Activated T-helper 9 cell treated with anti-CD3 and anti-CD28 coated beads, Interleukin-2, amount 50 U/mL, for 16 hours (primary cell): Measurements from ENCODE around the gene SDHAF1.

ENCODE experiments used
- DNase-seq: peaks from one replicate; pipeline ENCODE4 v3.0.0-alpha.2; 2020; ENCODE audit warnings: low read depth

SDHAF1 gene

DNA sequence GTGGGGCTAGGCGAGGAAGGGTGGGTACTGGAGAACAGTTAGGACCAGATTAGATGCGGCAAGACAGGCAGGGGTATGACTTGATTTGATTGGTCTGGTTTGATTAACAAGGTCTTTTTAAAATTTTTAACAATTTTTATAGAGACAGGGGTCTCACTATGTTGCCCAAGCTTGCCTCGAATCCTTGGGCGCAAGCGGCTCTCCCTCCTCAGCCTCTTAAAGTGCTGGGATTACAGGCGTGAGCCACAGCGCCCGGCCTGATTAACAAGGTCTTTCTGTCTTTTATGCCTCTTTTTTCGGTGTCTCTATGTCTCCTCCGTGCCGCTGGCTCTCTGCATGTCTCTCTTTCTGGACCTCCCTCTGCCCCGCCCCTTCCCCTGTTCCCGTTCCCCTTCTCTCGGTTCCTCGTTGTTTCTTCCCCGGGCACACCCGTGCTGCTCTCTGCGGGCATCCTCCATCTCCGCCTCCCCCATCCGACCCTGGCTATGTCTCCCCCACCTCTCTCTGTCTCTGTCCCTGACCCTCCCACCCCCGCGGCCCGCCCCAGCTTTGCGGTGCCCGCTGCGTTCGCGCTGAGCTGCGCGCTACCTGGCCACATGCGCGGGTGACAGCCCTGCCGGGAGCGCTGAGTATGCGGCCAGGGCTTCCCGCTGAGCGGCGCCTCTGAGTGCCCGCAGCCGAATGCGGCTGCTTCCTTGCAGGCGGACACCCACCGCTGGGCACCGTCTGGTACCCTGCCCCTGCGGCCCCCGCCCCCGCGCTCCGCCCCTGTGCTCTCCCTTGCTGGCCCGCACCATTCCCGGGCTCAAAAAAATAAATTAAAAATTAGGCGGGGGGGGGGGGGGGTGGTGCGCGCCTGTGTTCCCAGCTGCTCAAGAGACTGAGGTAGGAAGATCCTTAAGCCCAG is 8.1 kb upstream of the SDHAF1 start:
- no peak for DNase-seq

DNA sequence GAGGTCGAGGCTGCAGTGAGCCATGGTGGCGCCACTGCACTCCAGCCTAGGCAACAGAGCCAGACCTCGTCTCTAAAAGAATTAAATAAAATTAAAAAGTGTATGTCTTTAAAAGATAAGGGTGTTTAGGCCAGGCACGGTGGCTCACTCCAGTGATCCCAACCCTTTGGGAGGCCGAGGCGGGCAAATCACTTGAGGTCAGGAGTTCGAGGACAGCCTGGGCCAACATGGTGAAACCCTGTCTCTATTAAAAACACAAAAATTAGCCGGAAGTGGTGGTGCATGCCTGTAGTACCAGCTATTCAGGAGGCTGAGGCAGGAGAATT is 7.5 kb upstream of the SDHAF1 start:
- no peak for DNase-seq

DNA sequence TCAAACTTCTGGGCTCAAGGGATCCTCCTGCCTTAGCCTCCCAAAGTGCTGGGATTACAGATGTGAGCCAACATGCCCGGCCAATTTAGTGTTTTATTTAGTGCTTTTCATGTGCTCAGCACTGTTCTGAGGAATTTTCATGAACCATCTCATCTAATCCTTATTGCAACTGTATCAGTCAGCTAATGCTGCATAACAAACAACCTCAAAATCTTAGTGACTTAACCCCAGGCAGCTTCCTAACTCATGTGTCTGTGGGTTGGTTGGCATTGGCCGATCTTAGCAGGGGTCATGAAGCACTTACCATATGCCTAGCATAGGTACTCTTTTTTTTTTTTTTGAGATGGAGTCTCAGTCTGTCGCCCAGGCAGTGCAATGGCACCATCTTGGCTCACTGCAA is 6.2 kb upstream of the SDHAF1 start:
- DNase-seq: no peak

DNA sequence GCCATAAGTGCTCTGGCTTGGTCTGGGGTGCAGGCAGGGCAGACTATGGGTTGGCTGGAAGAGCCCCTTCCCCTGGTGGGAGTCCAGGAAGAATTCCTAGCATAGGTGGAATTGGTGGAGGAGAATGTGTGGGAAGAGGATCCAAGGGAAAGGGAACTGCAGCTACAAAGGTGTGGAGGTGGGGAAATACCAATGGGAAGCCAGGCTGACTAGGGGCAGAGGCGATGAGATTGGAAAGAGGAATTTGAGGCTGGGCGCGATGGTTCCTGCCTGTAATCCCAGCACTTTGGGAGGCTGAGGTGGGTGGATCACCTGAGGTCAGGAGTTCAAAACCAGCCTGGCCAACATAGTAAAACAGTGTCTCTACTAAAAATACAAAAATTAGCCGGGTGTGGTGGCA is 4.8 kb upstream of the SDHAF1 start:
- no peak for DNase-seq

DNA sequence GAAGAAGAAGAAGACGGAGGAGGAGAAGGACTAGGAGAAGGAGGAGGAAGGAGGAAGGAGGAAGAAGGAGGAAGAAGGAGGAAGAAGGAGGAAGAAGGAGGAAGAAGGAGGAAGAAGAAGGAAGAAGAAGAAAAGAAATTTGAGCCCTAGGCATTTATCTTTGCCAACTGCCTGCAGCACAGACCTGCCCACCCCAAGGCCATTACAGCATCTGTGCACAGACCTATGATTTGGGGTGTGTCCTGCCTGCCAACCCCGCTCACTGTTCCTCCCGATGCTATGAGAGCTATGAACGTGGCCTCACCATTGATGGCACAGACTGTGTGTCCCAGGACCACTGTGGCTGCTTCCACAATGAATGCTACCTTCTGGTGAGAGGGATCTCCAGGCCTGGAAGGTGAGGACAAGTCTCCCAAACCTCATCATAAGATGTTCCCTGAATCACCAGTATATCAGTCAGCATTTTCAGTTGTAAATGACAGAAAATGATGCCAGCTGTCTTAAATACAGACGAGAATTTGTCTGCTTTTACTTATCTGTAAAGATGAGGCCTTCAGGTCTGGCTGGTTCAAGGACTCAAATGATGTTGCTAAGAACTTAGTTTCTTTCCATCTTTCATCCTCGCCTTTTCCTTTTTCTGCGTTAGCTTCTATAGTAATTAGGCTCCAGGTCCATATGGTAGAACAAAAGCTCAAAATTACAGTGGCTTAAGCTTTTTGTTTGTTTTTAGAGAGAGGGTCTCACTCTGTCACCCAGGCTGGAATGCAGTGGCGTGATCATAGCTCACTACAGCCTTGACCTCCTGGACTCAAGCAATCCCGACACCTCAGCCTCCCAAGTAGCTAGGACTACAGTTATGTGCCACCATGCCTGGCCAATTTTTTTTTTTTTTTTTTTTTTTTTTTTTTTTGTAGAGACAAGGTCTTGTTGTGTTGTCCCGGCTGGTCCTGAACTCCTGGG is 3.9 kb upstream of the SDHAF1 start:
- no peak for DNase-seq

DNA sequence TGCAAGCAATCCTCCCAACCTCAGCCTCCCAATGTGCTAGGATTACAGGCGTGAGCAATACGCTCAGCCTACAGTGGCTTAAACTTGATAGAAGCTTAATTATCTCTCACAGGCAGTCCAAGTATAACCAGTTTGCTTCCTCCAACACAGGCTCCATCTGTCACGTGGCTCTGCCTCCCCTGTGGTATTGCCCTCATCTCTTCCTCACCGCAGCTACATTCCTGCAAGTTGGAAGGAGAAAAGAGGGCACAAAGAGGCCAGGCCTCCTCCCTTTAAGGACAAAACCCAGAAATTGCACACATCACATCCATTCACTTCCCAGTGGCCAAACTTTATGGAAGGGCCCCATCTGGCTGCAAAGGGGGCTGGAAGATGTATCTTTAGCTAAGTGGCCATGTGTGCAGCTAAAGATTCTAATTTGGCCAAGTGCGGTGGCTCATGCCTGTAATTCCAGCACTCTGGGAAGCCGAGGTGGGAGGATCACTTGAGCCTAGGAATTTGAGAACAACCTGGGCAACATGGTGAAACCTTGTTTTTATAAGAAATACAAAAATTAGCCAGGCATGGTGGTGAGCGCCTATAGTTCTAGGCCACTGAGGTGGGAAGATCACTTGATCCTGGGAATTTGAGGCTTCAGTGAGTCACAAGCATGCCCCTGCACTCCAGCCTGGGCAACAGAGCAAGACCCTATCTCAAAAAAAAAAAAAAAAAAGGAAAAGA is 3.1 kb upstream of the SDHAF1 start:
- DNase-seq: no peak

DNA sequence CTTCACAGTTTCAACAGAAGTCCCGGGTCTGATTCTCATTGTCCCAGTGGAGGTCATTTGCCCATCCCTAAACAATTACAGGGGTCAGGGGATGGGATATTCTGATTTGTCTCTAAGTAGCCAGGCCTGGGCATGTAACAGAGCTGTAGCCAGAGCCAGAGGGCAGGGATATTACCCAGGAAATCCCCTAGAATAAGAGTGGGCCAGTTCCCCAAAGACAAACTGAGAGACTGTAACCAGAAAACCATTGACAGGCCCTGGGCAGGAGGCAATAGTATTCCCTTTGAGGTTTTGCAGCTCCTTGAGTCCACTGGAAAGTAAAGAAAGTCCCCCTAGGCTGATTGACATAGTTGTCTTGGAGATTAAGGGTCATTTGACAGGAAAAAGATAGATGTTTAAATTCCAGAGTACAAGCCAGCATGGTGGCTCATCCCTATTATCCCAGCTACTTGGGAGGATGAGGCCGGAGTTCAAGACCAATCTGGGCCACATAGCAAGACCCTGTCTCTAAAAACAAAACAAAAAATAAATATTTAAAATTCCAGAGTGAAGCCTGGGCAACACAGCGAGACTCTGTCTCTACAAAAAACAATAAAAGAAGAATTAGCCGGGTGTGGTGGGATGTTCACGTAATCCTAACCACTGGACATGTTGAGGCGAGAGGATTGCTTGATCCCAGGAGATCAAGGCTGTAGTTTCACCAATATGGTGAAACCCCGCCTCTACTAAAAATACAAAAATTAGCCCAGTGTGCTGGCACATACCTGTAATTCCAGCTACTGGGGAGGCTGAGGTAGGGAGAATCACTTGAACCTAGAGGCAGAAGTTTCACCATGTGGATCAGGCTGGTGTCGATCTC is 1.9 kb upstream of the SDHAF1 start:
- DNase-seq: no peak

DNA sequence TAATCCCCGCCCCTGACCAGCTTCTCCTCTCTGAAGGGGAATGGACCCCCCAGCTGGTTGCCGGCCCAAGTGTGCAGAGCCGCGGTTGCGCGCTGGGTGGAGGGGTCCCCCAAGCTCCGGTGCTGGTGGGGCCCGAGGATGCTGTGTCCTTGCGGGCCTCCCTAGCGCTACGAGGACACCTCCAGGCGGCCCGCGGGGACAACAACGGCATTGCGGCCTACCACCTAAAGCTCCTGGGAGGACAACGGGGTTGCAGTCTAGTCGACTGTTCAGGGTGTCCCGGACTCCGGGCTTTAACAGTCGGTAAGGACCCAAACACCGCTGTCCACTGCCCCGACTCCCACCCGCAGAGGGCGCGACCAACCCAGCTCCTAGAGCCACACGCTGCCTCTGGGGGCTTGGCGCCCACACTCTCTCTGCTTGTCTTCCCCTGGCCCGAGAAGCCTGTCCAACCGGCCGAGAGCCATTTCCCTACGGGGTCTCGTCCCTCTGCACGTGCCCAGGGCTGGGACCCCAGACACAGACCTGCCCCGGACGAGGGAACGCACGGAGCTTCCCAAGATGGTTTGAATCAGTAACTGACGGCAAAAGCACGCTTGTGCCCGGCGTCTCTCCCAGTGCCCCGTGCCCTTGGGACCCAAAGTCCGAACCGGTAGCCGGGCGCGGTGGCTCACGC is 927 bp upstream of the SDHAF1 start:
- no peak for DNase-seq

DNA sequence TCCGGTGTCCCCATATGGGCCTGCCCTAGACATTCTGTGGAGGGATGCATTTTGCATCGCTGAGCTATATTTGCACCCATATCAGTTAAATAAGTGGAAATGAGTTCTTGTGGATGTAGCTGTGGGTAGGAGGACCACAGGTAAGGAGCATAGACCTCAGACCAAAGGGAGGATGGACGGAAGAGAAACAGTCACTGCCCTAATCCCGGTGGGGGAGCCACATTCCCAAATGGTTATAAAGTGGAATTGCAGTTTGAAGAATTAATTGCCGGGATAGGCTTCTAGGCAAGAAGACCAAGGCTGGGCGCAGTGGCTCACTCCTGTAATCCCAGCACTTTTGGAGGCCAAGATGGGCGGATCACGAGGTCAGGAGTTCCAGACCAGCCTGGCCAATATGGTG is 1.8 kb downstream of the SDHAF1 start:
- DNase-seq: no peak

DNA sequence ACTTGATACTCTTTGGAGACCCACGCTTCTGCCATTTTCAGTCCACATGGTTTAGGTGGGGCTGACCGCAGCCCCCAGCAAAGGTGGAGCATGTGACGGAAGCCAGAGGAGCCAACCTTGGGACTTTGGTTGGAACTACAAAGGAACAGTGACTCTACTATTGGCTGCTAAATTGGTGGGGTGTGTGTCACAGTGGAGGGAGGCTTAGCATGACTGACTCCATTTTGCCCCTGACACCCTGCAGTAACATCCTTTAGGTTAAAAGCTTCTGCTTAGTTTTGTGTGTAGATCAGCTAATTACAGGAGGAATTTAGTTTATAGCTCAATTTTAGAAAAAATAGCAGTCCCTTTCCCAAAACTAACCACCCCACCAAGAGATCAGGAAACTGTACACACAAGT is 6.6 kb downstream of the SDHAF1 start:
- DNase-seq: no peak

DNA sequence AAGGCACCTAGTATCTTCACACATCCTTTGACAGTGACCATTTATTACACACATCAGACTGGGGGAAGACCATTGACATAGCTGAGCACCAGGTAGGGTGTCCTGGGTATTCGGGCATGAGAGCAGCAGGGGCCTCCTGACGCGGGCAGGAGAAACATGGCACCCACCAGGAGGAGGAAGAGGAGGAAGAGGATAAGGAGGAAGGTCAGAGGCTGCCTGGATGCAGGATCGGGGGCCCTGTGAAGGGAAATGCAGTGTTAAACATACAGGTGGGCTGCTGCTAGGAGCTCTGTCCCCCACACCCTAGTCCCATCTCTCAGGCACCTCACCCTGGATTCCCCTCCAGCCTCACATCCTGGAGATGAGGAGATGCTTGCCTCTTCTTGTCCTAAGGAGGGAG is 8.3 kb downstream of the SDHAF1 start:
- no peak for DNase-seq

DNA sequence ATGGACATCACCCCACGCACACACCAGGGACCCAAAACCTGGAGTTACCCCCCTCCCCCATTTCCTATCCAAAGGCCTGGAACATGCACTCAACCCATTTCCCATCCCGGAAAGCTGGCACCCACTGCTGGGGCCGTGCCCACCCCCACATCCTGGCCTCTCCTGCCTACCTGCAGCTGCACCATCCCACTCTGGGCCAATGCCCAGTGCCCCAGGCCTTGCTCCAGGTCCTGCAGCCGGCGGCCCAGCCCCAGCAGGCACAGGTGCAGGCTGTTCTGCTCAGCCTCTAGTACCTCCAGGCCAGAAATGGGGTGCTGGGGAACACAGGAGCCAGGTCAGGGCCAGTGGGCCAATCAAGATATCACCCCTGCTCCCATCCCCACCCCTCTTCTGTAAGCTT is 12.0 kb downstream of the SDHAF1 start:
- no peak for DNase-seq

DNA sequence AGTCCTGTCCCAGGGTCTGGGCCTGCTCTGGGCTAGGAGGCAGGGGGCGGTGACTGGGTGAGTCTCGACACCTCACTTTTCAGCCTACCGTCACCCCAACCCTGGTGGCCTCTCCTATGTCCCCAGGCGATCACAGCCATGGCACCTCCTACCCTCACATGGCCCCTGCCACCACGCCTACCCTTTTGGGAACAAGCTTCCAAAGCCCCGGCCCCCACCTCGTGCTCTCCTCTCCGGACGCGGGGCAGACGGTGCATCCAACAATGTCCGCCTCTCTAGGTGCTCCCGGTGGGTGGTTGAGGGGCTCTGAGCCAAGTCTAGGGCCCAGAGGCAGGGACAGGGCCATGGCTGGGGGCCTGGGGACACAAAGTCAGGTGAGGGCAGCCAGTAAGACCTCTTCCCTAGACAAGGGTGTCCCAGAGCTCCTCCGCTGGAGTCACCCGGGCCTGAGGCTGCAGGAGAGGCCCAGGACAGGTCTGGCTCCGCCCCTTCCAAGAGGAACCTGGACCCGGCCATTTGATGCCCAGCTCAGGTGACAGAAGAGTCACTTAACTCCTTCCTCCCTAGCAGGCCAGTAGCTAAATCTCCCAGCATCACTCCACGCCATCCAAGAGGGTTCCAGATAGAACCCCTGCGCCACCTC is 13.5 kb downstream of the SDHAF1 start, which contains the start of gene SYNE4:
SYNE4 (minus strand) TSS at position 478 of the 643 bp plus-strand sequence; CDS start at position 346, 132 bp downstream.
- no peak for DNase-seq

DNA sequence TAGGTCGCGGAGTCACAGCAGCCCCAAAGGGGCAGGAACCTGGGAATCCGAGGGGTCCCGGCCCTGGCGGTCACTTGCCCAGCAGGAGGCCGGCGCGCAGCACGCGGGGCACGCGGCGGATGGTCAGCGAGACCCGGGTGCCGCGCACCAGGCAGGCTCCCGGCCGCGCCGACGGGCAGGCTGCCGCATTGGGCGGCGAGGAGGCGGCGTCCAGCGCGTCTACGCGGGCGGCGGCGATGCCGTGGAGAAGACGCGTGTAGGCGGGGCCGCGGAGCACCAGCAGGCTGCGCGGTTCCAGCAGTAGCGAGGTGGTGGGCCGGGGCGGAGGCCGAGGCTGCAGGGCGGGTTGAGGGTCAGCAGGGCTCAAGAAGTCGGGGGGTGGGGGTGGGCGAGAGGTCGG is 14.2 kb downstream of the SDHAF1 start:
- DNase-seq: peak; percentile 34

DNA sequence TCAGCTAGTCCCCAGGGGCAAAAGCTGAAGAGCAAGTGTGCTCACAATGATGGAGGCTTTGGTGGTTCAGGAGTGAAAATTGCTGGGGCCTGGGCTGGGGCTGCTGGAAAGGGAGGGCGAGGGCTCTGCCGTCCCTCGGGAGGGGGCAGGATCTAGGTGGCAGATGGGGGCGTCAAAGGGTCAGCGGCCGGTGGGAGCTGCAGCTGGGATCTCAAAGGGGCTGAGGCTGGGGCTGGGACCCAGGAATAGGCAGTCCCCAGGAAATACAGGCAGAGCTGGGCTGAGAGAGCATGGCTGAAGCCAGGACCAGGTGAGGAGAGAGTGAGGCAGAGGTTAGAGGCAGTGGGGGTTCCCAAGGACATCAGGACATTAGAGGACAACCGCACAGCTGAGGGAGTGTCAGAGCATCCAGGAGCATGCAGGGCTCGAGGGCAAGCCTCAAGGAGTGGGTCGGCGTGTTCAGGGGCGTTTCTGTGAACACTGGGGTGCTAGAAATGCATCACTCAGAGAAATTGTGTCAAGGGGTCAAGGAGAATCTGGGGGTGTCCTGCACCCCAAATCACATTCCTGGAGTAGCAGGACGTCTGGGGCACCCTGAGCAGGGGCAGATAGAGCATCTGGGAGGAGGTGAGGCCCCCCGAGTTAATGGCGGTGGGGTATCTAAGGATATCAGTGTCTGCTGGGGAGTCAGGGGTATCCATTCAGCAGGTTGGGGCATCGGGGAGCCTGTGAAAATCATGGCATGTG is 14.8 kb downstream of the SDHAF1 start:
- DNase-seq: no peak

DNA sequence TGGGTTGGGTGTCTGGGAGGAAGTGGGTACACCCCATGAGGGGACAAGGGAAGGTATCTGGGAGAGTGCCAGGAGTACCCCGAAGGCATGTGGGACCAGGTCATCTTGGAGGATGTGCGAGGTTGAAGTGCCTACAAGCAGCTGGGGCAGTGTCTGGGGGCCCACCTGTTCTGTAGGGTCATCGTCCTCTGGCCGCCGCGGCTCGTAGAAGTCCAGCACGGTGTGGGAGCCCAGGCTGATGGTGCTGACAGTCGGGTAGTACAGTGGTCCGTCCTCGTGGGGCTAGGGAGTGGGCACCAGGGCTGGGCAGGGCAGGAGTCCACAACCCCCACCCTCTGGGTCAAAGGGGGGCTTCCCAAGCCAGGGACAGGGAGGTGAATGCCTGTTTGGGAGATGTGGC is 15.4 kb downstream of the SDHAF1 start:
- no peak for DNase-seq

DNA sequence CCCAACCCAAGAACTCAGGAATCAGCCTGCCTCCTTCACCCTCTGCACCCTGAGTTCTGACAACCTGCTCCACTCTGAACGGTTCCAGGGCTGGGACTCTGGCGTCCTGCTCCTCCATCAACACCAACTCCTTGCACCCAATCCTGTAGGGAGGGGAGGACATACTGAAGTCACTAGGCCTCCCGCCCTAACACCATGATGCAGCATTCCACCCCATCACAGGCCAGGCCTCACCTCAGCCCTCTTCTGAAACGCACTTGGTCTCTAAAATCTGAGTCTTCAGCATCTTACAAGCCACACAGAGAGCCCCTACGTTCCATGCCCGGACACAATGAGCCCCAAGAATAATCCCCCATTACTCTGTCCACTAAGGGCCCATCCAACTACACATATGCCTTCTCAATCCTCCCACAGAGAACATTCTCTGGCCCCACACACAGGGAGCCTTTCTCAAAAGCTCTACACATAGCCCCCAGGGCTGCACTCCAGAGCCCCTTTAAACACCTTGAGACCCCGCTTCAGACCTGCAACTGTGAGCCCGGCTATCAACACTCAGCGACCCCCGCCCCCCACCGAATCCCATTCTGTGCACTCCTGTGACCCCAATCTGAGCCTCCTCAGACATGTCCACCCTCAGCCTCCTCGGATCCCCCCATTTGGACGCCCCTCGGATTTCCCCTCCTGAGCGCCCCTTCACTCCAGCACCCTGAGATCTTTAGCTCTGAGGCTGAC is 18.5 kb downstream of the SDHAF1 start:
- DNase-seq: no peak

DNA sequence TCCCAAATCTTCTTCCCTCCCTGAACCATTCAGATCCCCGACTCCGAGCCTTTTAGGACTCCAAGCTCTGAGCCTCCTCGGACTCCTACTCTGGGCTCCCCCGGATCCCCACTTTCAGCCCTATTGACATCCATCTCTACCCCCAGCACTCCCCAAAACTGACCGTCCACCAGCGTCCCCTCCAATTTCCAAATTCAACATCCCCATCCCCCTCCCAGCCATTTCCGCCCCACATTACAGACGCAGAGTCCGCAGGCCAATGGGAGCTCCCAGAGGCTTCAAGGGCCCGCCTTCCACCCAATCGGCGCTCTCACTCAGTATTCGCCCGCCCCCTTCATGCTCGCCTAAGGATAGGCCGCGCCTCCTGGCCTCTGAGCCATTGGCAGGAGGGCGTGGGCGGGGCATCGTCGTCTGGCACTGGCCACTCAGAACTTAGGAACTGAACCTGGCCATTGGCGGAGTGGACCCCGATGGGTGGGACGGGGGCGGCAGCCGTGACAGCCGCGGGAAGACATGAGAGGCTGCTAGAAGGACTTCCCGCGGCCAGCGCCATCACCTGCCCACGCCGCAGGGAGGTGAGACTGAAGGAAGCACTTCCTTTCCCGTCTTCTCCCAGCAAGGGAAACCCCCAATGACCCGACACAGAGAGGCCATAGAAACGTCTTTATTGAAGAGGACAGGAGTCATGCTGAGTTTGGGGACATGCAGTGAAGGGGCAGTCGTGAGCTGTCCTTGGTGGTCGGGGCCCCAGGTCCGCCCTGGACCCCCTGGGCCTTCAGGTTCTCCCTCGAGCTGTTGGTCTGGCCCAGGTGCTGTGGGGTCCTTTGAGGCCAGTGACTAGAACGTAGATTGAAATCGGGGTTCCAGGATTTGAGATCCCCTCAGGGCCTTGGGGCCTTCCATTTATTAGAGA is 19.3 kb downstream of the SDHAF1 start, which contains the start of gene ALKBH6:
ALKBH6 (minus strand) TSS at position 202 of the 913 bp plus-strand sequence. CDS start 816 bp downstream, outside the sequence.
- peak; percentile 99 for DNase-seq
